Measurements from ENCODE around the gene LAMA3.

Gene LAMA3

GRCh38 chr18:23884681-23885375 is 195.6 kb downstream of the LAMA3 start:
- H3K36me3 ChIP-seq (ENCODE audit: insufficient read depth, low read length): no peaks in the 10 kb centered on the region

DNA sequence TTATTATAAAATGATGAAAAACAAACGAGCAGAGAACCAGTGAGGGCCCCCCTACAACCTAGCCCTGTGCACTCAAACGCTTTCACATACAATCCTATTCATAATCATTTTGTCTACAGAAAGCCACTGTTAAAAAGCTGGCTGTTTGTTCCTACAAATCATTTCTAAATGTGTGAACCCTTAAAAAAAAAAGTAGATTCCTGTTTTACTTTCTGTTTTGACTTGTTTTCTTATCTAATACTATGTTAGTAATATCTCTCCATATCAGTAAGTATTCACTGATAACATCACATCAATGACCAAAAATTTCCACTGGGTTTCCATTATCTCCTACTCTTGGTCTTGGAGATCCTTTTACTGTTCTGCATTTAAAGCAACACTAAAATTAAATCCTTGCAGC is 196.5 kb downstream of the LAMA3 start:
- Histone ChIP-seq H3K4me1 (ENCODE audit: insufficient read depth, low read length) (peaks cover 9% of the 10 kb centered on the region), H3K9ac (ENCODE audit: low read depth, low read length) (no peak overlapping the region), H3K9me3 (ENCODE audit: control insufficient read depth, insufficient read depth, low read length) (no peaks in the 10 kb centered on the region)

More at GRCh38 chr18:23884681-23885375, 195.6 kb downstream of the LAMA3 start:
- Histone ChIP-seq H3K9me3 (ENCODE audit: control insufficient read depth, insufficient read depth, low read length) (no peaks in the 10 kb centered on the region), H3K4me1 (ENCODE audit: insufficient read depth, low read length) (peaks cover 9% of the 10 kb centered on the region), H3K9ac (ENCODE audit: low read depth, low read length) (no peak overlapping the region)

GRCh38 chr18:23887035-23887434 is 197.8 kb downstream of the LAMA3 start:
- Histone ChIP-seq H3K9ac (ENCODE audit: low read depth, low read length) (no peak overlapping the region), H3K9me3 (ENCODE audit: control insufficient read depth, insufficient read depth, low read length) (no peaks in the 10 kb centered on the region), H3K36me3 (ENCODE audit: insufficient read depth, low read length) (no peaks in the 10 kb centered on the region), H3K4me1 (ENCODE audit: insufficient read depth, low read length) (peaks cover 9% of the 10 kb centered on the region)

More for the DNA sequence above, 196.5 kb downstream of the LAMA3 start:
- no peaks in the 10 kb centered on the region for H3K36me3 ChIP-seq (ENCODE audit: insufficient read depth, low read length)

DNA sequence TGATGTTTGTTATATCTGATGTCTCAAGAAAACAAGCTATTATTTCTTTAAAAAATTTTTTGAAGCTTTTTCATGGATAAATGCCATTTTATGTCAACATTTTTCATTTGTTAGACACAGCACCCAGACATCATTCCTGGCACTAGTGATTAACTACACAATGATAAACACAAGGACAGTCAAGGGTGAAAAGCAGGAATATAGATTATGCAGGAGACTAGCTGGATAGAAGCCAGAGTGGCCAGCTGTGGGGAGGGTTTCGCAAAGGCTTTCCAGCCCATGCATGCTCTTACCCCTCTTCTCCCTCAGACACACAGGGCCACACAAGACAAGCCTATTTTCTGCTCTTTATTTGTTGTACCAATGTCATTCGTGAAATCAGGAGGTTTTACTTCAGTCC is 198.2 kb downstream of the LAMA3 start:
- H3K4me1 ChIP-seq (ENCODE audit: insufficient read depth, low read length): peaks cover 9% of the 10 kb centered on the region
- no peaks in the 10 kb centered on the region for H3K9me3 ChIP-seq (ENCODE audit: control insufficient read depth, insufficient read depth, low read length)
- H3K9ac ChIP-seq (ENCODE audit: low read depth, low read length): no peak overlapping the region
- no peaks in the 10 kb centered on the region for H3K36me3 ChIP-seq (ENCODE audit: insufficient read depth, low read length)

DNA sequence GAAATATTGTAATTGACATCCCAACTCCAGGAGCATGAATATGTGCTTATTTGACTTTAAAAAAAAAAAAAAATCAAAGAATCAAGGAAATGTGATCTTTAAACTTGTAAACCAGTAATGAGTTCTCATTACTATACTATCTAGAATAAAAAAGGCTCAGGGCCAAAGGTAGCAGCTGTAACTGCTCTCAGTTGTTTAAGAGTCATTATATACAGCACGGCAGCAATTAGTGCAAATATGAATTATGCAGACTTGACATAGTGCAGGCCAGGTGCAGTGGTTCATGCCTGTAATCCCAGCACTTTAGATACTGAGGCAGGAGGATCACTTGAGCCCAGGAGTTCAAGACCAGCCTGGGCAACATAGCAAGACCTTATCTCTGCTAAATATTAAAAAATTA is 199.6 kb downstream of the LAMA3 start:
- Histone ChIP-seq H3K36me3 (ENCODE audit: insufficient read depth, low read length) (no peaks in the 10 kb centered on the region), H3K4me1 (ENCODE audit: insufficient read depth, low read length) (peaks cover 9% of the 10 kb centered on the region), H3K9ac (ENCODE audit: low read depth, low read length) (no peak overlapping the region), H3K9me3 (ENCODE audit: control insufficient read depth, insufficient read depth, low read length) (no peaks in the 10 kb centered on the region)

GRCh38 chr18:23889907-23890306 is 200.7 kb downstream of the LAMA3 start:
- Histone ChIP-seq H3K36me3 (ENCODE audit: insufficient read depth, low read length) (no peaks in the 10 kb centered on the region), H3K9me3 (ENCODE audit: control insufficient read depth, insufficient read depth, low read length) (no peaks in the 10 kb centered on the region), H3K9ac (ENCODE audit: low read depth, low read length) (no peak overlapping the region), H3K4me1 (ENCODE audit: insufficient read depth, low read length) (peaks cover 2% of the 10 kb centered on the region; the same call in 1 of the 2 replicates)

- H3K4me1 ChIP-seq (ENCODE audit: insufficient read depth, low read length): no peaks in the 10 kb centered on the region
- no peaks in the 10 kb centered on the region for H3K9me3 ChIP-seq (ENCODE audit: control insufficient read depth, insufficient read depth, low read length)
- H3K36me3 ChIP-seq (ENCODE audit: insufficient read depth, low read length): no peaks in the 10 kb centered on the region
- H3K9ac ChIP-seq (ENCODE audit: low read depth, low read length): no peak overlapping the region
Measured at GRCh38 chr18:23890589-23890988, 201.3 kb downstream of the LAMA3 start.

- Histone ChIP-seq H3K36me3 (ENCODE audit: insufficient read depth, low read length) (no peaks in the 10 kb centered on the region), H3K9me3 (ENCODE audit: control insufficient read depth, insufficient read depth, low read length) (no peaks in the 10 kb centered on the region), H3K4me1 (ENCODE audit: insufficient read depth, low read length) (no peaks in the 10 kb centered on the region), H3K9ac (ENCODE audit: low read depth, low read length) (no peak overlapping the region)
Measured at GRCh38 chr18:23893653-23894052, 204.4 kb downstream of the LAMA3 start.

- Histone ChIP-seq H3K36me3 (ENCODE audit: insufficient read depth, low read length) (no peaks in the 10 kb centered on the region), H3K4me1 (ENCODE audit: insufficient read depth, low read length) (peaks cover 4% of the 10 kb centered on the region; the same call in 1 of the 2 replicates), H3K9ac (ENCODE audit: low read depth, low read length) (no peak overlapping the region), H3K9me3 (ENCODE audit: control insufficient read depth, insufficient read depth, low read length) (no peaks in the 10 kb centered on the region)
Measured at GRCh38 chr18:23894661-23895175, 205.5 kb downstream of the LAMA3 start.

DNA sequence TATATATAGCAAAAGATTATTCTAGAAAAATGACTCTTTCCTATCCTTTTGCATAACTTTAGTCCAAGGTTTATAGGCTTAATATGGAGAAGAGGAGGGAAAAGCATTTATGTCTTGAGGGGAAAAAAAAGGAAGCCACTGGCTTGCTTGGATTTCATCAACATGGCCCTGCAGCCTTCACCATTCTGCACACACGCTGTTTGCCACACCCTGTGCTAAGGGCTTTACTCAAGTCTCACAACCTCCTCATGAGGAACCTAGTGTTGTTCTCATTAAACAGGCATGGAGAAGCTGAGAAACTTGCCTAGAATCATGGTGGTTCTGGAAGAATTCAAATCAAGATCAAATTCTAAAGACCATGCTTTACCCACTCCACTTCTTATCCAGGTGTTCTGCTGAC is 208.0 kb downstream of the LAMA3 start:
- Histone ChIP-seq H3K9ac (ENCODE audit: low read depth, low read length) (no peak overlapping the region), H3K4me1 (ENCODE audit: insufficient read depth, low read length) (peaks cover 4% of the 10 kb centered on the region; the same call in 1 of the 2 replicates), H3K36me3 (ENCODE audit: insufficient read depth, low read length) (no peaks in the 10 kb centered on the region)

GRCh38 chr18:23897733-23898132 is 208.5 kb downstream of the LAMA3 start:
- Histone ChIP-seq H3K36me3 (ENCODE audit: insufficient read depth, low read length) (no peaks in the 10 kb centered on the region), H3K9me3 (ENCODE audit: control insufficient read depth, insufficient read depth, low read length) (no peaks in the 10 kb centered on the region), H3K4me1 (ENCODE audit: insufficient read depth, low read length) (peaks cover 4% of the 10 kb centered on the region; the same call in 1 of the 2 replicates), H3K9ac (ENCODE audit: low read depth, low read length) (no peak overlapping the region)

More for the DNA sequence above, 208.0 kb downstream of the LAMA3 start:
- H3K9me3 ChIP-seq (ENCODE audit: control insufficient read depth, insufficient read depth, low read length): no peaks in the 10 kb centered on the region

GRCh38 chr18:23900994-23901393 is 211.7 kb downstream of the LAMA3 start:
- Histone ChIP-seq H3K9me3 (ENCODE audit: control insufficient read depth, insufficient read depth, low read length) (no peaks in the 10 kb centered on the region), H3K9ac (ENCODE audit: low read depth, low read length) (no peak overlapping the region), H3K4me1 (ENCODE audit: insufficient read depth, low read length) (peaks cover 4% of the 10 kb centered on the region; the same call in 1 of the 2 replicates), H3K36me3 (ENCODE audit: insufficient read depth, low read length) (no peaks in the 10 kb centered on the region)

- H3K4me1 ChIP-seq (ENCODE audit: insufficient read depth, low read length): peaks cover 4% of the 10 kb centered on the region; the same call in 1 of the 2 replicates
- no peaks in the 10 kb centered on the region for H3K36me3 ChIP-seq (ENCODE audit: insufficient read depth, low read length)
- H3K9me3 ChIP-seq (ENCODE audit: control insufficient read depth, insufficient read depth, low read length): no peaks in the 10 kb centered on the region
- no peak overlapping the region for H3K9ac ChIP-seq (ENCODE audit: low read depth, low read length)
Measured at GRCh38 chr18:23902396-23902795, 213.1 kb downstream of the LAMA3 start.

GRCh38 chr18:23903971-23904370 is 214.7 kb downstream of the LAMA3 start:
- no peaks in the 10 kb centered on the region for H3K9me3 ChIP-seq (ENCODE audit: control insufficient read depth, insufficient read depth, low read length)
- no peaks in the 10 kb centered on the region for H3K36me3 ChIP-seq (ENCODE audit: insufficient read depth, low read length)
- peaks cover 4% of the 10 kb centered on the region; the same call in 1 of the 2 replicates for H3K4me1 ChIP-seq (ENCODE audit: insufficient read depth, low read length)
- no peak overlapping the region for H3K9ac ChIP-seq (ENCODE audit: low read depth, low read length)

DNA sequence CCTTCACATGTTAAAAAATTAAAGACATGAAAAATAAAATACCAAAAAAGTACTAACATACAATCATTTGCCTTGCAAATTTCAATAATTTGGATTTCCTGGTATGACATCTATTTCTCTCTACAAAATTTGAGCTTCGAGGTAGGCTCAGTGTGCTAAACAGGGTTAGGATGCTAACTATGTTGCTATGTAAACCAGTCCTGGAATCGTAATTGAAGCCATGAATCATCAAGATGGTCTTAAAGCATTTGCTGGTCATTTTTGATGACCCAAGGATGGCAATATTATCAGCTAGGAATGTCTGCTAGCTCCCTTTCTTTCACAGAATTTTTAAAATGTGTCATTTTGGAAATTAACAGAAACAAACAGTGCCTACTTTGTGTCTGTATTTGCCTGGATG is 217.4 kb downstream of the LAMA3 start:
- Histone ChIP-seq H3K4me1 (ENCODE audit: insufficient read depth, low read length) (no peaks in the 10 kb centered on the region), H3K36me3 (ENCODE audit: insufficient read depth, low read length) (no peaks in the 10 kb centered on the region), H3K9me3 (ENCODE audit: control insufficient read depth, insufficient read depth, low read length) (no peaks in the 10 kb centered on the region), H3K9ac (ENCODE audit: low read depth, low read length) (no peak overlapping the region)
